OCI-LY7 (cell line): ENCODE data around the gene FTSJ3. TPM values are rescaled to one million over a fixed set of nuclear protein-coding genes. Genes with fewer than 3 reads are reported as not detected.

Experiments
- BruUV-seq: library from RNA; stranded (reverse); fragments of 400-500 nt; replicated peaks from 2 replicates; lab custom pipeline; 2021; lab: Mats Ljungman, UMichigan
- CTCF ChIA-PET: fragments of 300-600 bp; sonication (Branson Sonifier 250); formaldehyde crosslinking; loops from one replicate; lab custom pipeline; 2022; ENCODE audit warnings: antibody characterized with exemption; ENCODE audit not compliant: unreplicated experiment; lab: Charles Lee
- POLR2A ChIA-PET: fragments of 300-600 bp; sonication (Branson Sonifier 250); formaldehyde crosslinking; loops from one replicate; lab custom pipeline; 2022; ENCODE audit warnings: antibody characterized with exemption; lab: Charles Lee
- DNase-seq: peaks from one replicate; pipeline ENCODE4 v3.0.0-alpha.2; 2015; ENCODE audit warnings: low spot score
- H2AFZ ChIP-seq: fragments of 200-600 bp; sonication (generic), shearing (Covaris generic); 2 replicates; pipeline ENCODE4 v1.6.1; 2014; ENCODE audit warnings: mild to moderate bottlenecking, antibody characterized with exemption, low read length, moderate library complexity
- H3K27ac ChIP-seq: fragments of 200-600 bp; sonication (generic); 2 replicates; pipeline ENCODE4 v1.5.1; 2014; ENCODE audit warnings: mixed run types, low read depth, mild to moderate bottlenecking, moderate library complexity, low read length, inconsistent platforms; ENCODE audit not compliant: poor library complexity, severe bottlenecking
- H3K36me3 ChIP-seq: fragments of 200-600 bp; sonication (generic); 2 replicates; pipeline ENCODE4 v1.6.1; 2014; ENCODE audit warnings: mild to moderate bottlenecking, antibody characterized with exemption, low read length, moderate library complexity, mixed read lengths; ENCODE audit not compliant: insufficient read depth
- H3K4me1 ChIP-seq: fragments of 200-600 bp; sonication (generic); 2 replicates; pipeline ENCODE4 v1.5.1; 2014; ENCODE audit warnings: mild to moderate bottlenecking, low read length; ENCODE audit not compliant: insufficient read depth, poor library complexity, severe bottlenecking
- H3K4me2 ChIP-seq: fragments of 200-600 bp; sonication (generic); 2 replicates; pipeline ENCODE4 v1.6.1; 2014; ENCODE audit warnings: mild to moderate bottlenecking, low read length
- H3K4me3 ChIP-seq: fragments of 200-600 bp; sonication (generic); 2 replicates; pipeline ENCODE4 v1.5.1; 2014; ENCODE audit warnings: mild to moderate bottlenecking, low read depth, low read length; ENCODE audit not compliant: poor library complexity, severe bottlenecking
- H3K79me2 ChIP-seq: fragments of 200-600 bp; sonication (generic); 2 replicates; pipeline ENCODE4 v1.6.1; 2016; ENCODE audit warnings: low read depth, mild to moderate bottlenecking, low read length, moderate library complexity, mixed read lengths; ENCODE audit not compliant: insufficient read depth
- H3K9me2 ChIP-seq: fragments of 200-600 bp; sonication (generic); 2 replicates; pipeline ENCODE4 v1.6.1; 2016; ENCODE audit warnings: mild to moderate bottlenecking, low read length, mixed read lengths; ENCODE audit not compliant: insufficient read depth
- H3K9me3 ChIP-seq: fragments of 200-600 bp; sonication (generic); 2 replicates; pipeline ENCODE4 v1.6.1; 2014; ENCODE audit warnings: mild to moderate bottlenecking, mixed run types, low read length, mixed read lengths
- H4K20me1 ChIP-seq: fragments of 200-600 bp; sonication (generic); 2 replicates; pipeline ENCODE4 v1.6.1; 2014; ENCODE audit warnings: mild to moderate bottlenecking, antibody characterized with exemption, low read length, moderate library complexity, mixed read lengths; ENCODE audit not compliant: insufficient read depth
- CTCF ChIP-seq: fragments of 200-600 bp; sonication (generic); conservative IDR thresholded peaks from 2 replicates; pipeline ENCODE4 v1.5.1; 2014; ENCODE audit warnings: mild to moderate bottlenecking, antibody characterized with exemption, low read length, moderate library complexity, mixed read lengths
- EZH2phosphoT487 ChIP-seq: fragments of 200-600 bp; sonication (generic); IDR thresholded peaks from 2 replicates; pipeline ENCODE4 v1.6.1; 2018; ENCODE audit warnings: low read depth, borderline replicate concordance, mild to moderate bottlenecking, mixed run types, antibody characterized with exemption, low read length, moderate library complexity, mixed read lengths
- intact Hi-C: fragments of 100-400 bp; cut with micrococcal nuclease; formaldehyde crosslinking; loops from one replicate; pipeline ENCODE4 v1.10.0; 2022; ENCODE audit not compliant: unreplicated experiment
- total RNA-seq, 2 experiments: library from RNA; depleted of rRNA in 1 of 2; stranded (reverse); fragments of >200 nt in 1 of 2; shearing (Covaris generic) in 1 of 2; gene quantifications; 2 replicates each; pipeline ENCODE4 v1.2.3, GENCODE V29; 2014 to 2022

Gene FTSJ3
- total RNA-seq, 2 experiments from 2014 or later: 32.4 to 49.0 TPM

- ChIA-PET POLR2A (interaction anchor here (0.6 to 0.7 kb wide), 2 partner anchors 22 to 288 kb away, joined by 3 read pairs; no protein-coding TSS in a partner anchor), CTCF (no interaction called here)
- no peak overlapping the region for H2AFZ ChIP-seq
- no peak overlapping the region for H3K4me3 ChIP-seq
- no peak for TF ChIP-seq CTCF
- TF ChIP-seq EZH2phosphoT487: no peak
- H3K9me3 ChIP-seq: no peaks in the 10 kb centered on the region
- DNase-seq: no peak
- H3K9me2 ChIP-seq: no peaks in the 10 kb centered on the region
- peaks cover 92% of the 10 kb centered on the region for H3K36me3 ChIP-seq
- BruUV-seq: no TSS peak
- no peaks in the 10 kb centered on the region for H4K20me1 ChIP-seq
- no peak overlapping the region for H3K27ac ChIP-seq
- intact Hi-C loops: no loop called here
- no peak overlapping the region for H3K4me2 ChIP-seq
- H3K79me2 ChIP-seq: peaks cover 25% of the 10 kb centered on the region
- peaks cover 21% of the 10 kb centered on the region for H3K4me1 ChIP-seq
Observed at GRCh38 chr17:63832014-63832413, 4.6 kb upstream of the FTSJ3 start.

DNA sequence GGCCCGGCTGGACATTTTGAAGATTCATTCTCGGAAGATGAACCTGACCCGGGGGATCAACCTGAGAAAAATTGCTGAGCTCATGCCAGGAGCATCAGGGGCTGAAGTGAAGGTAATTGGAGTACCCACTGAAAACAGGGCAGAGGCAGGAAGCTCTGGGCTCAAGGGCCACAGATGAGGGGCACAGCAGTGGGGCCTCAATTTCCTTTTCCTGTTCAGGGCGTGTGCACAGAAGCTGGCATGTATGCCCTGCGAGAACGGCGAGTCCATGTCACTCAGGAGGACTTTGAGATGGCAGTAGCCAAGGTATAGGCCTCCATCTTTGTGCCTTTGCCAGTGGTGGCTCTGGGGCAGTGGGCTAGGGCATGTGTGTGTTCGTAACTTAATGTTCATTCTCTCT lies 4.0 kb upstream of the FTSJ3 start:
- H3K79me2 ChIP-seq: peaks cover 22% of the 10 kb centered on the region
- H3K4me2 ChIP-seq: no peak overlapping the region
- BruUV-seq: no TSS peak
- peaks cover 21% of the 10 kb centered on the region for H3K4me1 ChIP-seq
- TF ChIP-seq CTCF: no peak
- no peaks in the 10 kb centered on the region for H3K9me2 ChIP-seq
- intact Hi-C loops: no loop called here
- no peaks in the 10 kb centered on the region for H4K20me1 ChIP-seq
- H2AFZ ChIP-seq: no peak overlapping the region
- H3K36me3 ChIP-seq: peaks cover 87% of the 10 kb centered on the region
- no peaks in the 10 kb centered on the region for H3K9me3 ChIP-seq
- CTCF ChIA-PET: no interaction called here
- DNase-seq: no peak
- H3K27ac ChIP-seq: no peak overlapping the region
- no peak overlapping the region for H3K4me3 ChIP-seq
- POLR2A ChIA-PET: interaction anchor here (0.7 kb wide), 1 partner anchor 288 kb away, joined by 3 read pairs; no protein-coding TSS in a partner anchor

DNA sequence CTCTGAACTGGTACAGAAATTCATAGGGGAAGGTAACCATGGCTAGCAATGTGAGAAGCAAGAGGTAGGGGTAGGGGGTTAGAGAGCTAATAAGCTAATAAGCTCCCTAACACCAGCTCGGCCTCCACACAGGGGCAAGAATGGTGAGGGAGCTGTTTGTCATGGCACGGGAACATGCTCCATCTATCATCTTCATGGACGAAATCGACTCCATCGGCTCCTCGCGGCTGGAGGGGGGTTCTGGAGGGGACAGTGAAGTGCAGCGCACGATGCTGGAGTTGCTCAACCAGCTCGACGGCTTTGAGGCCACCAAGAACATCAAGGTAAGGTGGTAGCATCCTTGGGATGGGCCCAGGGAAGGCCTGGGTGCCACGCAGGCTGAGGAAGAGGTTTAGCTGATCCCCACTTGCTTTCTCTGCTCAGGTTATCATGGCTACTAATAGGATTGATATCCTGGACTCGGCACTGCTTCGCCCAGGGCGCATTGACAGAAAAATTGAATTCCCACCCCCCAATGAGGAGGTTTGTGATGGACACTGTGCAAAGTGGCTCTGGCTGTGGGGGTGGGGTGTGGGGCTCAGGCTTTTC lies 3.5 kb upstream of the FTSJ3 start:
- Histone ChIP-seq H3K4me1 (peaks cover 25% of the 10 kb centered on the region), H3K36me3 (peaks cover 82% of the 10 kb centered on the region), H3K27ac (no peak overlapping the region), H3K4me3 (no peak overlapping the region), H2AFZ (no peak overlapping the region), H3K79me2 (peaks cover 26% of the 10 kb centered on the region), H3K9me3 (no peaks in the 10 kb centered on the region), H3K9me2 (no peaks in the 10 kb centered on the region), H3K4me2 (no peak overlapping the region), H4K20me1 (no peaks in the 10 kb centered on the region)
- TF ChIP-seq CTCF: no peak
- no peak for TF ChIP-seq EZH2phosphoT487
- ChIA-PET POLR2A (no interaction called here), CTCF (no interaction called here)
- DNase-seq: no peak
- intact Hi-C loops: no loop called here
- BruUV-seq: TSS peak; percentile 86
